ENCODE results near the gene AVP. TPM values are rescaled to one million over a fixed set of nuclear protein-coding genes. Genes with fewer than 3 reads are reported as not detected.

The AVP gene
- polyA plus RNA-seq, 4 donors, result 0.40 to 2.7 TPM; not detected in 2

DNA sequence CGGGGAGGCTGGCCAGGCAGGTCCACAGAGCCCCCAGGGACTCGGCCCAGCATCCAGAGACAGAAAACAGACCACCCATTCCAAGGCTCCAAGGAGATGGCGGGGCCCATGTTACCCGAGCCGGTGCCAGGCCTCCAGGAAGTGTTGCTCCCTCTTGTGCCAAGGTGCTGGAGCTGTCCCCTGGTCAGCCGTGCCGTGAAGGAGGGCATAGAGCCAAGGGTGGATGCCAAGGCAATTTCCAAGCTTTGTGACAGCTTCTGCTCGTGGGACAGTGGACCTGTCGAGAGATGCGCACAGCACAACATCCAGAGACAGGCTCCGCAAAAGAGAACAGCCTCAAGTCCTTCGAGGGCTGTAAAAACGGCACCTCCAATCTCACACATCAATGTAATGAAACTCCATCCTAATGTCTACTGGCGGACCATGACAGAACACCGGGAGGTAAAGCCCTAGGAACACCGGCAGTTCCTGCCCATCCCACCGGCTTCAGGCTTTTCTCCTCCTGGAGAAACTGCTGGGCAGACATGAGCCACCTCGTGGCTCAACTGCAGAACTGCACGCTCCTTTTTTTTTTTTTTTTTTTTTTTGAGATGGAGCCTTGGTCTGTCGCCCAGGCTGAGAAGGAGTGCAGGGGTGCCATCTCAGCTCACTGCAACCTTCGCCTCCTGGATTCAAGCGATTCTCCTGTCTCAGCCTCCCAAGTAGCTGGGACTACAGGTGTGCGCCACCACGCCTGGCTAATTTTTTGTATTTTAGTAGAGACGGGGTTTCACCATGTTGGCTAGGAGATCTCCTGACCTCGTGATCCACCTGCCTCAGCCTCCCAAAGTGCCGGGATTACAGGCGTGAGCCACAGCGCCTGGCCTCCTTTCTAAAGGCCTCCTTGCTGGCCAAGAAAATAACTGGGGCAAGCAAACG, 30.9 kb upstream of the AVP start:
- 52 to 55% (median 54%) methylated on average over 28 to 30 of the region's 30 CpGs for WGBS, 3 donors

DNA sequence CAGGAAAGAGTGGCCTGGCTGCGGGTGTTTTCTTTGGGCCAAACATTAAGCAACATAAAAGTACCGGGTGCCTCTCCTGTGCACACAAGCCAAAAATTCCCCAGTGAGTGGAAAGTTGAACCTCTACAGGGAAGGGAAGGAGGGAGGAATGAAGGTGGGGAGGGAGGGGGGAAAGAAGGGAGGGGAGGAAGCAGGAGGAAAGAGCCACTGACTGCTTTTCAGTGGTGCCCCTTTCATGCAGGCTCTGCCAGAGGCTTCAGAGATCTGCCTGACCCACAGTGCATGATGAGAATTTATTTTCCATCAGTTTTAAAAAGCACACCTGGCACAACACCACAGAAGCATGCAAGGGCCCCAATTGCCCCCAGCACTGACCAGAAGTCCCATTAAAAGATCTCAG, 27.5 kb upstream of the AVP start:
- WGBS, 3 donors, result 87 to 93% (median 90%) methylated on average over 2 of the region's 2 CpGs
- H3K36me3 ChIP-seq (ENCODE audit: control insufficient read depth in 3 of 3, insufficient read depth in 2 of 3, low read depth in 1 of 3, low read length in 3 of 3), result peaks cover 2 to 65% (median 8%) of the 10 kb centered on the region in 3 donors

More for the DNA sequence above, 30.9 kb upstream of the AVP start:
- DNase-seq (peak; percentile 45 to 61), FAIRE-seq (no peak)
- Histone ChIP-seq H3K36me3 (ENCODE audit: control insufficient read depth in 3 of 3, insufficient read depth in 2 of 3, low read depth in 1 of 3, low read length in 3 of 3) (peaks cover 0 to 50% (median 4%) of the 10 kb centered on the region in 3 donors), H3K4me3 (ENCODE audit: low read depth in 1 of 3, low read length in 3 of 3) (no peak overlapping the region), H3K27ac (ENCODE audit: low read depth in 1 of 3, low read length in 2 of 3) (no peak overlapping the region), H3K4me1 (ENCODE audit: control insufficient read depth in 3 of 3, insufficient read depth in 2 of 3, low read depth in 1 of 3, low read length in 2 of 3) (no peaks in the 10 kb centered on the region), H3K9me3 (ENCODE audit: control insufficient read depth in 2 of 2, insufficient read depth in 1 of 2, low read depth in 1 of 2, low read length in 1 of 2) (no peaks in the 10 kb centered on the region), H3K27me3 (ENCODE audit: control insufficient read depth in 3 of 3, insufficient read depth in 3 of 3, low read length in 3 of 3) (no peaks in the 10 kb centered on the region)

DNA sequence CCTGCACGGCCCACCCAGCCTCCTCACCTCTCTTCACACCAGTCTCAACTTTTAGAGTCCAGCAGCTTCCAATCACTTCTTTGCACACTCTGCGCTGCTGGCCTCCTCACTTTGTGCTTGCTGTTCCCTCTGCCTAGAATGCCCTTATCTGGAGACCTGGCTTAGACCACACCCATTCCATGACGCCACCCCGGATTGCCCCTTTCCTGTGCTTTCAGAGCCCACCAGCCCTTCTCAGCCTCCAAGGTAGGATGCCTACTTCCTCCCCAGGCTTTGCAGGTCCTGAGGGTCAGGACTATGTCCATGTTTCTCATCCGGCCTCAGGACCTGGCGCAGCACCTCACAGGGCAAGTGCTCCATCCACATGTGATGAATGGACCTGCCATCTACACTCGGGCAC, 27.0 kb upstream of the AVP start:
- no peak overlapping the region for H3K27ac ChIP-seq (ENCODE audit: low read depth in 1 of 3, low read length in 2 of 3)
- H3K4me1 ChIP-seq (ENCODE audit: control insufficient read depth in 3 of 3, insufficient read depth in 2 of 3, low read depth in 1 of 3, low read length in 2 of 3), result no peaks in the 10 kb centered on the region
- H3K9me3 ChIP-seq (ENCODE audit: control insufficient read depth in 2 of 2, insufficient read depth in 1 of 2, low read depth in 1 of 2, low read length in 1 of 2), result no peaks in the 10 kb centered on the region
- no peak for DNase-seq
- no peak for FAIRE-seq
- no peak overlapping the region for H3K4me3 ChIP-seq (ENCODE audit: low read depth in 1 of 3, low read length in 3 of 3)
- H3K36me3 ChIP-seq (ENCODE audit: control insufficient read depth in 3 of 3, insufficient read depth in 2 of 3, low read depth in 1 of 3, low read length in 3 of 3), result peaks cover 2 to 70% (median 8%) of the 10 kb centered on the region in 3 donors
- 87 to 91% (median 90%) methylated on average over 7 of the region's 7 CpGs for WGBS, 3 donors
- H3K27me3 ChIP-seq (ENCODE audit: control insufficient read depth in 3 of 3, insufficient read depth in 3 of 3, low read length in 3 of 3), result no peaks in the 10 kb centered on the region

More for the DNA sequence above, 27.5 kb upstream of the AVP start:
- Histone ChIP-seq H3K27me3 (ENCODE audit: control insufficient read depth in 3 of 3, insufficient read depth in 3 of 3, low read length in 3 of 3) (no peaks in the 10 kb centered on the region), H3K9me3 (ENCODE audit: control insufficient read depth in 2 of 2, insufficient read depth in 1 of 2, low read depth in 1 of 2, low read length in 1 of 2) (no peaks in the 10 kb centered on the region), H3K4me3 (ENCODE audit: low read depth in 1 of 3, low read length in 3 of 3) (no peak overlapping the region), H3K27ac (ENCODE audit: low read depth in 1 of 3, low read length in 2 of 3) (no peak overlapping the region), H3K4me1 (ENCODE audit: control insufficient read depth in 3 of 3, insufficient read depth in 2 of 3, low read depth in 1 of 3, low read length in 2 of 3) (no peaks in the 10 kb centered on the region)
- FAIRE-seq (no peak), DNase-seq (no peak)

DNA sequence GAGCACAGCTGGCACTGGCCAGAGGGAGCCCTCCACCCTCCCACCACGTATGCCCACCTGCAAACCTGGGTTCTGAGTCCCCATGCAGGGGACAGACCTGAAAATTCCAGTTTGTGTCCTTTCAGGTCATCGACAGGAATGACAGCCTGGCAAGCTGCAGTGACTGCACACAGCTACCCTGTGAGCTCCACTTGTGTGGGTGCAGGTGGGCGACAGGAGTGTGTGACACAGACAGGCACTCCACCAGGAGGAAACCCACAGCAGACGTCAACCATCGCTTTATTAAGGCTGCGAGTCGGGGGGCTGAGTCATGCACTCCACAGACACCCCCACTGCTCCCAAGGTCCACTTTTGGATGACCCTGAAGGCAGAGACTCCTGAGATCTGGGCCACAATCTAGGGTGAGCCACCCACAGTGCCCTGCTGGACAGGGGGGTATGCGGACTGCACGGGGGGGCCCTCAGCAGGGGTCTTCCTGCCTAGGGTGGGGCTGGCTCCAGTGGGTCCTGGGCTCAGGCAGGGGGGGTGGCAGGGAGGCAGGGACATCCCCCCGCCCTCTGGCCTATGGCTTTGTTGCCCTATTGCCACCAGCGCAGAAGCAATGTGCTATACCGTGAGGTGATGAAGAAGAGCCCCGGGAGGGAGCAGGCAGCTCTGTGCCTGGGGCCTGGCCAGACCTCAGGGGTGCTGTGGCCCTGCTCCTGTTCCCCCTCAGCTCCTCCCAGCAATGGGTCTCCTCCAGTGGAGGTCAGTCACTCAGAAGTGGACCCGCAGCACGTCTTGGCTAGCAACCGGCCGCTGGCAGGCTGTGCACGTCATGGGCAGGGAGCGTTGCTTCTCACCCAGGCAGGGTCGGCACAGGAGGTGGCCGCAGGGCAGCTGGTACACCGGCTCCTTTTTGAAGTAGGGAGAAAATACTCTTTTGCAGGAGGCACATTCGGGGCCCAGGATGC, 25.1 kb upstream of the AVP start:
- DNase-seq, result no peak
- 91 to 92% (median 92%) methylated on average over 23 of the region's 23 CpGs for WGBS, 3 donors
- H3K27me3 ChIP-seq (ENCODE audit: control insufficient read depth in 3 of 3, insufficient read depth in 3 of 3, low read length in 3 of 3), result no peaks in the 10 kb centered on the region
- no peak overlapping the region for H3K27ac ChIP-seq (ENCODE audit: low read depth in 1 of 3, low read length in 2 of 3)
- H3K4me1 ChIP-seq (ENCODE audit: control insufficient read depth in 3 of 3, insufficient read depth in 2 of 3, low read depth in 1 of 3, low read length in 2 of 3), result no peaks in the 10 kb centered on the region
- H3K9me3 ChIP-seq (ENCODE audit: control insufficient read depth in 2 of 2, insufficient read depth in 1 of 2, low read depth in 1 of 2, low read length in 1 of 2), result no peaks in the 10 kb centered on the region
- peaks cover 2 to 65% (median 8%) of the 10 kb centered on the region in 3 donors for H3K36me3 ChIP-seq (ENCODE audit: control insufficient read depth in 3 of 3, insufficient read depth in 2 of 3, low read depth in 1 of 3, low read length in 3 of 3)
- H3K4me3 ChIP-seq (ENCODE audit: low read depth in 1 of 3, low read length in 3 of 3), result no peak overlapping the region
- FAIRE-seq, result no peak

DNA sequence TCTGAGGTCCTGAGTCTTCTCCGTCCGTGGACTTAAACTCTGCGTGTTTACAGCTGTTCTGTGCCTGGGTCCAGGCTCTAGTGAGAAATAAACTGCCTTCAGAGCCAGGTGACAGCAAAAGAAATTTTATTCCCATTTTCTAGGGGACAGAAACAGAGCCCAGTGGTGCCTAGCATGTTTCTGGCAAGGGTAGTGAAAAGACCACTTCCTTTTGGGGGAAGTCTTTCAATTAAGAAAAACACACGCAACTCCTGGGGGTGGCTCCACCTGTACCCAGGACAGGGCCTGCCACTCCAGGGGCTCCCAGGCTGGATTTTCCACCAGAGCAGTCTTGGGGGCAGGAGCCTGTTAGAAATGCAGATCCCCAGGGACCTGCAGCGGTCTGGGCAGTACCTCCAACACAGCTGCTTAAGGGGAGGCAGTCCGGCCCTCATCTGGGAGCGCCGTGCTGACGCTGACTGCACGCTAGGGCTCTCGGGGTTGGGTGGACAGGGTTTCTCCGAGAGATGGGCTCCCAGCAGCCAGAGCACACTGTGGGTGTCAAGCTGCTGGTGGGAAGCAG, 23.0 kb upstream of the AVP start:
- Histone ChIP-seq H3K36me3 (ENCODE audit: control insufficient read depth in 3 of 3, insufficient read depth in 2 of 3, low read depth in 1 of 3, low read length in 3 of 3) (peaks cover 2 to 53% (median 6%) of the 10 kb centered on the region in 3 donors), H3K4me1 (ENCODE audit: control insufficient read depth in 3 of 3, insufficient read depth in 2 of 3, low read depth in 1 of 3, low read length in 2 of 3) (no peaks in the 10 kb centered on the region), H3K4me3 (ENCODE audit: low read depth in 1 of 3, low read length in 3 of 3) (no peak overlapping the region), H3K27ac (ENCODE audit: low read depth in 1 of 3, low read length in 2 of 3) (no peak overlapping the region), H3K9me3 (ENCODE audit: control insufficient read depth in 2 of 2, insufficient read depth in 1 of 2, low read depth in 1 of 2, low read length in 1 of 2) (no peaks in the 10 kb centered on the region), H3K27me3 (ENCODE audit: control insufficient read depth in 3 of 3, insufficient read depth in 3 of 3, low read length in 3 of 3) (no peaks in the 10 kb centered on the region)
- 93 to 95% (median 93%) methylated on average over 12 of the region's 12 CpGs for WGBS, 3 donors
- FAIRE-seq (no peak), DNase-seq (no peak)

DNA sequence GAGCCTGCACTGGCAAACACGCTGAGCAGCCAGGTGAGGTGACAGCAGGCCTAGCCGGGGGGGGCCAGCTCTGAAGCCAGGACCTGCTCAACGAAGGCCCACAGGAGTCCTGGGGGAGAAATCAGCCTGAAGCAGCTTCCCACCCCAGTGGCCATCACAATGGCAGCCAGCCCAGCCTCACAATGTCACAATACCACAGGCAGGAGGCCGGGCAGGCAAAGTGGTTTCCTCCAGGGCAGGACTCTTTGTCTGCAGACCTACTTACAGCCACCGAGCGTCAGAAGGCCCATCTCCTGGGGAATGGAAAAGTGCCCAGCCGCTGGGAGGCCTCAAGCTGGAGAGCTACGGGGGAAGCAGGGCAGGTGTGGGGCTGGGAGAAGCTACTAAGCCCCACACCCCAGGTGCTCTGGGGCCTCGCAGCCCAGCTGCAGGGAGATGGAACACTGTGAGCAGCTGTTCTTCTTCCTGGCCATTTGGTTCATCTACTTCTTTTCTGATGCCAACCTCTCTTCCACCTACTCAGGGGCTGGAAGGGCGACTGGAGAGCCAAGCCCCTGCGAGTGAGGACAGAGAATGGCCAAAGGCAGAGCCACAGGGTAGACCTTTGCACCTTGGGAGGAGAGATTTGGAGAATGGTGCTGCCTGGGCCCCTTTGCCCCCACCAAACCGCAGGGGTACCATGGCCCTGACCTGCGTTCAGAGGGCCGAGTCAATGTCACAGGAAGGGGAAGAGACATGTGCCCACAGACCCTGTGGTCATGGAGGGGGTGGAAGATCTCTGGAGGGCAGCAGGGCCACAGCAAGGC, 22.3 kb upstream of the AVP start:
- peaks cover 2 to 50% (median 6%) of the 10 kb centered on the region in 3 donors for H3K36me3 ChIP-seq (ENCODE audit: control insufficient read depth in 3 of 3, insufficient read depth in 2 of 3, low read depth in 1 of 3, low read length in 3 of 3)
- H3K9me3 ChIP-seq (ENCODE audit: control insufficient read depth in 2 of 2, insufficient read depth in 1 of 2, low read depth in 1 of 2, low read length in 1 of 2), result no peaks in the 10 kb centered on the region
- no peak overlapping the region for H3K4me3 ChIP-seq (ENCODE audit: low read depth in 1 of 3, low read length in 3 of 3)
- no peaks in the 10 kb centered on the region for H3K4me1 ChIP-seq (ENCODE audit: control insufficient read depth in 3 of 3, insufficient read depth in 2 of 3, low read depth in 1 of 3, low read length in 2 of 3)
- DNase-seq, result no peak
- WGBS, 3 donors, result 79 to 80% (median 80%) methylated on average over 14 of the region's 14 CpGs
- H3K27me3 ChIP-seq (ENCODE audit: control insufficient read depth in 3 of 3, insufficient read depth in 3 of 3, low read length in 3 of 3), result no peaks in the 10 kb centered on the region
- no peak for FAIRE-seq
- H3K27ac ChIP-seq (ENCODE audit: low read depth in 1 of 3, low read length in 2 of 3), result no peak overlapping the region

DNA sequence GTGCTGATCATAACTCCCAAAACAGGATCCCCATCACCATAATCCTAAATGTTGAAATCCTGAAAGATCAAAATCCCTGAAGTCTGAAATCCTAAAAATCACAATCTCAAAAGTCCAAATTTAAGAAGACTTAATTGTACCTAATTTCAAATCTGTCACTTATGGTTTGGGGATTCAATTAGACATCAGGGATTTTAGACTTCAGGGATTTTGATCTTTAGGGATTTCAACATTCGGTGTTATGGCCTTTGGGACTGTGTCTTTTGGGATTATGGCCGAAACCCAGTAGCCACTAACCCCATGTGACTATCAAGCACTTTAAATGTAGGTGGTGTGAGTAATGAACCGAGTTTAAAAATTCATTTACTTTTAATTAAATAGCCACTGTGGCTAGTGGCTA, 21.7 kb upstream of the AVP start:
- Histone ChIP-seq H3K4me3 (ENCODE audit: low read depth in 1 of 3, low read length in 3 of 3) (no peak overlapping the region), H3K27ac (ENCODE audit: low read depth in 1 of 3, low read length in 2 of 3) (no peak overlapping the region), H3K36me3 (ENCODE audit: control insufficient read depth in 3 of 3, insufficient read depth in 2 of 3, low read depth in 1 of 3, low read length in 3 of 3) (peaks cover 2 to 44% (median 6%) of the 10 kb centered on the region in 3 donors), H3K4me1 (ENCODE audit: control insufficient read depth in 3 of 3, insufficient read depth in 2 of 3, low read depth in 1 of 3, low read length in 2 of 3) (no peaks in the 10 kb centered on the region), H3K9me3 (ENCODE audit: control insufficient read depth in 2 of 2, insufficient read depth in 1 of 2, low read depth in 1 of 2, low read length in 1 of 2) (no peaks in the 10 kb centered on the region), H3K27me3 (ENCODE audit: control insufficient read depth in 3 of 3, insufficient read depth in 3 of 3, low read length in 3 of 3) (no peaks in the 10 kb centered on the region)
- WGBS, 3 donors, result 95 to 97% (median 96%) methylated on average over 3 of the region's 3 CpGs
- DNase-seq, result no peak
- FAIRE-seq, result no peak

All from small intestine (tissue), 7 donors.